ENCODE results near the gene PAOX. TPM values are rescaled to one million over a fixed set of nuclear protein-coding genes. Genes with fewer than 3 reads are reported as not detected.

Gene PAOX
- total and polyA plus RNA-seq, 11 donors: 2.1 to 7.3 (median 3.4) TPM

DNA sequence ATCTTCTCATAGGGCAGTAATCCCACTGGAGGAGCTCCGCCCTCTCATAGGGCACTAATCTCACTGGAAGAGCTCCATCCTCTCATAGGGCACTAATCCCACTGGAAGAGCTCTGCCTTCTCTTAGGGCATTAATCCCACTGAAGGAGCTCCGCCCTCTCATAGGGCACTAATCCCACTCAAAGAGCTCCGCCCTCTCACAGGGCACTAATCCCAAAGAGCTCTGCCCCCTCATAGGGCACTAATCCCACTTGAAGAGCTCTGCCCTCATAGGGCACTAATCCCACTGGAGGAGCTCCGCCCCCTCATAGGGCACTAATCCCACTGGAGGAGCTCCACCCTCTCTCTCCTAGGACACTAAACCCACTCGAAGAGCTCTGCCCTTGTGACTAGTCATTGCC is 17.8 kb upstream of the PAOX start:
- whole genome bisulfite sequencing, 4 donors: 83 to 97% (median 93%) methylated on average over 3 to 5 of the region's 5 CpGs
- no peak for TF ChIP-seq POLR2A (IDR thresholded peaks at IDR 0.05)
- TF ChIP-seq, protein P1, sequence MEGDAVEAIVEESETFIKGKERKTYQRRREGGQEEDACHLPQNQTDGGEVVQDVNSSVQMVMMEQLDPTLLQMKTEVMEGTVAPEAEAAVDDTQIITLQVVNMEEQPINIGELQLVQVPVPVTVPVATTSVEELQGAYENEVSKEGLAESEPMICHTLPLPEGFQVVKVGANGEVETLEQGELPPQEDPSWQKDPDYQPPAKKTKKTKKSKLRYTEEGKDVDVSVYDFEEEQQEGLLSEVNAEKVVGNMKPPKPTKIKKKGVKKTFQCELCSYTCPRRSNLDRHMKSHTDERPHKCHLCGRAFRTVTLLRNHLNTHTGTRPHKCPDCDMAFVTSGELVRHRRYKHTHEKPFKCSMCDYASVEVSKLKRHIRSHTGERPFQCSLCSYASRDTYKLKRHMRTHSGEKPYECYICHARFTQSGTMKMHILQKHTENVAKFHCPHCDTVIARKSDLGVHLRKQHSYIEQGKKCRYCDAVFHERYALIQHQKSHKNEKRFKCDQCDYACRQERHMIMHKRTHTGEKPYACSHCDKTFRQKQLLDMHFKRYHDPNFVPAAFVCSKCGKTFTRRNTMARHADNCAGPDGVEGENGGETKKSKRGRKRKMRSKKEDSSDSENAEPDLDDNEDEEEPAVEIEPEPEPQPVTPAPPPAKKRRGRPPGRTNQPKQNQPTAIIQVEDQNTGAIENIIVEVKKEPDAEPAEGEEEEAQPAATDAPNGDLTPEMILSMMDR (IDR thresholded peaks at IDR 0.05): no peak
- peaks cover 2 to 49% (median 45%) of the 10 kb centered on the region in 9 donors for H3K36me3 ChIP-seq
- H3K4me1 ChIP-seq: peaks cover 3 to 20% (median 13%) of the 10 kb centered on the region in 12 donors
- H3K4me3 ChIP-seq: no peak overlapping the region
- no peak for DNase-seq
- intact Hi-C loops (cut with DNase I): no loop called here
- H3K27me3 ChIP-seq: no peaks in the 10 kb centered on the region
- no peak for ATAC-seq
- H3K9me3 ChIP-seq: peaks cover 0 to 4% (median 0%) of the 10 kb centered on the region in 12 donors
- no peak overlapping the region for H3K27ac ChIP-seq

DNA sequence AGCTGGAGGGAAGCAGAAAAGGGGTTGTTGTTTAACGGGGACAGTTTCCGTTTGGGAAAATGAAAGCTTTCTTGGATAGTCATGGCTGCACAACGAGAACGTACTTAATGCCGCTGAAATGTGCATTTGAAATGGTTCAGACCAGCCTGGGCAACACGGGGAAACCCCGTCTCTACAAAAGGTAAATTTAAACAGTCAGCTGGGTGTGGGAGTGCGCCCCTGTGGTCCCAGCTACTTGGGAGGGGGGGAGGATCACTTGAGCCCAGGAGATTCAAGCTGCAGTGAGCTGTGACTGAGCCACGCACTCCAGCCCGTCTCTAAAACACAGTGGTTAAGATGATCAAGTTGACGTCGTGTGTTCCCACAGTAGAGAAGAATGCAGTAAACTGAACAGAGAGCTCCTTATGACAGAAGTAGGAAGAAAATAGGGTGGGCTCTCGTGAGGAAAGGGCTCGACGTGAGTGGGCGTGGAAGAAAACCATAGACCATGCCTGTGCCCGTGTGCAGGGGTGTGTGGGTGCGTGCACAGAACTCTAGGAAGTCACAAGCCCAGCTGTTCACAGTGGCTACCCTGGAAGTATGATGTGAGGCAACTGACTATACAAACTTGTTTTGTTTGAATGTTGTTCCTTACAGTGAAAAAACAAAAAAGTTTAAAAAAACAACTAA is 17.2 kb upstream of the PAOX start:
- DNase-seq (no peak), ATAC-seq (no peak)
- 76 to 83% (median 81%) methylated on average over 18 of the region's 18 CpGs for WGBS, 4 donors
- Histone ChIP-seq H3K27me3 (no peaks in the 10 kb centered on the region), H3K27ac (no peak overlapping the region), H3K36me3 (peaks cover 4 to 56% (median 52%) of the 10 kb centered on the region in 9 donors), H3K4me1 (peaks cover 1 to 13% (median 7%) of the 10 kb centered on the region in 12 donors), H3K4me3 (no peak overlapping the region), H3K9me3 (peaks cover 0 to 4% (median 0%) of the 10 kb centered on the region in 12 donors)
- intact Hi-C loops (cut with DNase I): no loop called here
- TF ChIP-seq POLR2A (IDR thresholded peaks at IDR 0.05): no peak
- TF ChIP-seq, protein P1 (IDR thresholded peaks at IDR 0.05): no peak

DNA sequence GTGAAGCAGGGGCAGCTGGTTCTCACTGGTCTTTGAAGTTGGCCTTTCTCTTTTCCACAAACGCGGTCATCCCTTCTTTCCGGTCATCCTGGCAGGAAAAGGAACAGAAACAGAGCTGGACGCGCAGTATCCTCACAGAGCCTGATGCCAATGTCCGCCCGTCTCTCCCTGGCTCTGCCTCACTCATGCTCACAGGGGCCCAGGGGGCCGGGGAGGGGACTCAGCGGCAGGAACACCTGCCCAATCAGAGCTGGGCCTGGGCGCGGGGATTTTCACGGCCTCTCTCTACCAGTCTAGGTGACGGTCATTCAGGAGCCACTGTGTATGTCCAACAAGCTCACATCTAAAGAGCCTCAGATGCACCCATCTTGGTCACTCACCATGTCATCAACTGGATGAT is 16.2 kb upstream of the PAOX start:
- no peak overlapping the region for H3K4me3 ChIP-seq
- H3K27ac ChIP-seq: no peak overlapping the region
- TF ChIP-seq POLR2A (IDR thresholded peaks at IDR 0.05): no peak
- TF ChIP-seq, protein P1 (IDR thresholded peaks at IDR 0.05): no peak
- DNase-seq (no peak), ATAC-seq (no peak)
- peaks cover 0 to 6% (median 0%) of the 10 kb centered on the region in 12 donors for H3K4me1 ChIP-seq
- H3K27me3 ChIP-seq: no peaks in the 10 kb centered on the region
- WGBS, 4 donors: 90 to 99% (median 93%) methylated on average over 10 to 13 of the region's 13 CpGs
- peaks cover 5 to 63% (median 55%) of the 10 kb centered on the region in 9 donors for H3K36me3 ChIP-seq
- peaks cover 0 to 4% (median 0%) of the 10 kb centered on the region in 12 donors for H3K9me3 ChIP-seq
- intact Hi-C loops (cut with DNase I): no loop called here

- Histone ChIP-seq H3K36me3 (peaks cover 5 to 83% (median 75%) of the 10 kb centered on the region in 9 donors), H3K4me3 (no peak overlapping the region), H3K27ac (peak overlapping the region in 6 of 12 donors; percentile 12 to 71 (median 35)), H3K9me3 (peaks cover 0 to 4% (median 0%) of the 10 kb centered on the region in 12 donors), H3K4me1 (peaks cover 0 to 3% (median 0%) of the 10 kb centered on the region in 12 donors), H3K27me3 (no peaks in the 10 kb centered on the region)
- TF ChIP-seq, protein P1 (IDR thresholded peaks at IDR 0.05): no peak
- TF ChIP-seq POLR2A (IDR thresholded peaks at IDR 0.05): no peak
- intact Hi-C loops (cut with DNase I): no loop called here
- DNase-seq (no peak), ATAC-seq (peak in 2 of 4 donors; percentile 27 to 51)
- 66 to 74% (median 70%) methylated on average over 26 to 29 of the region's 29 CpGs for WGBS, 4 donors
Observed at GRCh38 chr10:133364645-133365431, 14.2 kb upstream of the PAOX start.
